Neural crest cell (in vitro differentiated cells): ENCODE measurements around the gene KCNIP1. TPM values are rescaled to one million over a fixed set of nuclear protein-coding genes. Genes with fewer than 3 reads are reported as not detected.

Source experiments
- DNase-seq: peaks from one replicate; pipeline ENCODE4 v3.0.0; 2021; ENCODE audit warnings: low read depth, mixed read lengths, low spot score
- H3K27ac Mint-ChIP-seq: one replicate; pipeline ENCODE4 v1.8.0; 2021; ENCODE audit warnings: mild to moderate bottlenecking, mixed read lengths; ENCODE audit not compliant: unreplicated experiment
- H3K27me3 Mint-ChIP-seq: 2 replicates; pipeline ENCODE4 v1.8.0; 2021; ENCODE audit warnings: low read depth, mild to moderate bottlenecking, mixed read lengths
- H3K36me3 Mint-ChIP-seq: 2 replicates; pipeline ENCODE4 v1.8.0; 2021; ENCODE audit warnings: low read depth, mild to moderate bottlenecking, mixed read lengths
- H3K4me1 Mint-ChIP-seq: 2 replicates; pipeline ENCODE4 v1.8.0; 2021; ENCODE audit warnings: mixed read lengths
- H3K4me3 Mint-ChIP-seq: one replicate; pipeline ENCODE4 v1.8.0; 2021; ENCODE audit warnings: mild to moderate bottlenecking, mixed read lengths
- H3K9me3 Mint-ChIP-seq: 2 replicates; pipeline ENCODE4 v1.8.0; 2021; ENCODE audit warnings: mixed read lengths
- CTCF ChIP-seq: fragments of 200-600 bp; sonication (generic); conservative IDR thresholded peaks from 2 replicates; pipeline ENCODE4 v1.5.0; 2021; ENCODE audit warnings: antibody characterized with exemption, mild to moderate bottlenecking
- total RNA-seq: library from RNA; stranded (reverse); gene quantifications from 2 replicates; pipeline ENCODE4 v1.2.1, GENCODE V29; 2021

The KCNIP1 gene
- total RNA-seq, 1 donor from 2014 or later = 0.96 TPM

GRCh38 chr5:170656346-170656745, 152.5 kb downstream of the KCNIP1 start:
- no peak for DNase-seq
- peaks cover 8% of the 10 kb centered on the region for H3K4me1 Mint-ChIP-seq
- H3K4me3 Mint-ChIP-seq = no peak overlapping the region
- no peaks in the 10 kb centered on the region for H3K9me3 Mint-ChIP-seq
- peaks cover 7% of the 10 kb centered on the region for H3K27me3 Mint-ChIP-seq
- no peak overlapping the region for H3K27ac Mint-ChIP-seq
- no peaks in the 10 kb centered on the region for H3K36me3 Mint-ChIP-seq
- no peak for TF ChIP-seq CTCF

- no peak for DNase-seq
- H3K27ac Mint-ChIP-seq = no peak overlapping the region
- H3K4me1 Mint-ChIP-seq = no peaks in the 10 kb centered on the region
- no peaks in the 10 kb centered on the region for H3K36me3 Mint-ChIP-seq
- H3K9me3 Mint-ChIP-seq = no peaks in the 10 kb centered on the region
- TF ChIP-seq CTCF = no peak
- H3K4me3 Mint-ChIP-seq = no peak overlapping the region
- peaks cover 35% of the 10 kb centered on the region for H3K27me3 Mint-ChIP-seq
These were observed 156.7 kb downstream of the KCNIP1 start for GRCh38 chr5:170660531-170660930.

GRCh38 chr5:170662966-170663365, 159.1 kb downstream of the KCNIP1 start:
- Mint-ChIP-seq H3K27ac (no peak overlapping the region), H3K27me3 (peaks cover 44% of the 10 kb centered on the region), H3K36me3 (no peaks in the 10 kb centered on the region), H3K4me3 (no peak overlapping the region), H3K4me1 (no peaks in the 10 kb centered on the region), H3K9me3 (no peaks in the 10 kb centered on the region)
- no peak for TF ChIP-seq CTCF
- DNase-seq = no peak

- Mint-ChIP-seq H3K27me3 (peaks cover 94% of the 10 kb centered on the region), H3K4me1 (peaks cover 9% of the 10 kb centered on the region), H3K27ac (no peak overlapping the region)
These were observed 175.0 kb downstream of the KCNIP1 start for GRCh38 chr5:170678811-170679210.

GRCh38 chr5:170681013-170681433, 177.2 kb downstream of the KCNIP1 start:
- Mint-ChIP-seq H3K9me3 (no peaks in the 10 kb centered on the region), H3K27me3 (peaks cover 95% of the 10 kb centered on the region), H3K36me3 (no peaks in the 10 kb centered on the region), H3K4me3 (peak overlapping the region; percentile 52), H3K4me1 (peaks cover 9% of the 10 kb centered on the region), H3K27ac (no peak overlapping the region)
- peak; percentile 70 for DNase-seq
- no peak for TF ChIP-seq CTCF

More at GRCh38 chr5:170678811-170679210, 175.0 kb downstream of the KCNIP1 start:
- H3K4me3 Mint-ChIP-seq = no peak overlapping the region
- H3K9me3 Mint-ChIP-seq = no peaks in the 10 kb centered on the region
- no peak for DNase-seq
- no peak for TF ChIP-seq CTCF
- no peaks in the 10 kb centered on the region for H3K36me3 Mint-ChIP-seq

- H3K27me3 Mint-ChIP-seq = peaks cover 83% of the 10 kb centered on the region
- H3K36me3 Mint-ChIP-seq = no peaks in the 10 kb centered on the region
- no peak overlapping the region for H3K27ac Mint-ChIP-seq
- H3K4me1 Mint-ChIP-seq = peaks cover 8% of the 10 kb centered on the region
- TF ChIP-seq CTCF = no peak
- H3K4me3 Mint-ChIP-seq = no peak overlapping the region
- H3K9me3 Mint-ChIP-seq = no peaks in the 10 kb centered on the region
- no peak for DNase-seq
These were observed 187.8 kb downstream of the KCNIP1 start for GRCh38 chr5:170691657-170692056.
